Epithelial cell of esophagus (primary cell): ENCODE measurements around the gene CTDNEP1.

Source experiments
- DNase-seq: peaks from one replicate; pipeline ENCODE4 v3.0.0; 2010; ENCODE audit warnings: low read depth
- H3K4me3 ChIP-seq: 2 replicates; pipeline ENCODE4 v1.5.1; 2011; ENCODE audit warnings: mild to moderate bottlenecking, low read length, control low read depth
- TF ChIP-seq, protein P1 (sequence below): IDR thresholded peaks from 2 replicates; pipeline ENCODE4 v1.5.1; 2011; ENCODE audit warnings: low read depth, mild to moderate bottlenecking, low read length, control low read depth, inconsistent platforms; ENCODE audit not compliant: insufficient read depth; ENCODE audit errors: missing control alignments

The CTDNEP1 gene

DNA sequence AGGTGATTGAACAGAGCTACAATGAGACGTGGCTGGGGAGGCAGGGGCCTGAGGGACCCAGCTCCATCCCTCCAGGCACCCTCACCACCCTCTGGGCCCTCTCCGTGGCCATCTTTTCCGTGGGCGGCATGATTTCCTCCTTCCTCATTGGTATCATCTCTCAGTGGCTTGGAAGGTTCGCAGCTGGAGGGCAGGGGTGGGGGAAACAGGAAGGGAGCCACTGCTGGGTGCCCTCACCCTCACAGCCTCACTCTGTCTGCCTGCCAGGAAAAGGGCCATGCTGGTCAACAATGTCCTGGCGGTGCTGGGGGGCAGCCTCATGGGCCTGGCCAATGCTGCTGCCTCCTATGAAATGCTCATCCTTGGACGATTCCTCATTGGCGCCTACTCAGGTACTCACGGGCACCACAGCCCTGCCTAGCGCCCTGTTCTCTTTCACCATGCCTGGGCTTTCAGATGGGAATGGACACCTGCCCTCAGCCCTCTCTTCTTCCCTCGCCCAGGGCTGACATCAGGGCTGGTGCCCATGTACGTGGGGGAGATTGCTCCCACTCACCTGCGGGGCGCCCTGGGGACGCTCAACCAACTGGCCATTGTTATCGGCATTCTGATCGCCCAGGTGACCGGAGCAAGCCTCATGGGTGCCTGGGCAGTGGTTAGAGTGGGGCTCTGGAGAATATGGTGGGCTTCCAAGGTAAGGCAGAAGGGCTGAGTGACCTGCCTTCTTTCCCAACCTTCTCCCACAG lies 32.1 kb upstream of the CTDNEP1 start:
- no peak overlapping the region for H3K4me3 ChIP-seq
- DNase-seq = no peak
- TF ChIP-seq, protein P1, sequence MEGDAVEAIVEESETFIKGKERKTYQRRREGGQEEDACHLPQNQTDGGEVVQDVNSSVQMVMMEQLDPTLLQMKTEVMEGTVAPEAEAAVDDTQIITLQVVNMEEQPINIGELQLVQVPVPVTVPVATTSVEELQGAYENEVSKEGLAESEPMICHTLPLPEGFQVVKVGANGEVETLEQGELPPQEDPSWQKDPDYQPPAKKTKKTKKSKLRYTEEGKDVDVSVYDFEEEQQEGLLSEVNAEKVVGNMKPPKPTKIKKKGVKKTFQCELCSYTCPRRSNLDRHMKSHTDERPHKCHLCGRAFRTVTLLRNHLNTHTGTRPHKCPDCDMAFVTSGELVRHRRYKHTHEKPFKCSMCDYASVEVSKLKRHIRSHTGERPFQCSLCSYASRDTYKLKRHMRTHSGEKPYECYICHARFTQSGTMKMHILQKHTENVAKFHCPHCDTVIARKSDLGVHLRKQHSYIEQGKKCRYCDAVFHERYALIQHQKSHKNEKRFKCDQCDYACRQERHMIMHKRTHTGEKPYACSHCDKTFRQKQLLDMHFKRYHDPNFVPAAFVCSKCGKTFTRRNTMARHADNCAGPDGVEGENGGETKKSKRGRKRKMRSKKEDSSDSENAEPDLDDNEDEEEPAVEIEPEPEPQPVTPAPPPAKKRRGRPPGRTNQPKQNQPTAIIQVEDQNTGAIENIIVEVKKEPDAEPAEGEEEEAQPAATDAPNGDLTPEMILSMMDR = no peak

DNA sequence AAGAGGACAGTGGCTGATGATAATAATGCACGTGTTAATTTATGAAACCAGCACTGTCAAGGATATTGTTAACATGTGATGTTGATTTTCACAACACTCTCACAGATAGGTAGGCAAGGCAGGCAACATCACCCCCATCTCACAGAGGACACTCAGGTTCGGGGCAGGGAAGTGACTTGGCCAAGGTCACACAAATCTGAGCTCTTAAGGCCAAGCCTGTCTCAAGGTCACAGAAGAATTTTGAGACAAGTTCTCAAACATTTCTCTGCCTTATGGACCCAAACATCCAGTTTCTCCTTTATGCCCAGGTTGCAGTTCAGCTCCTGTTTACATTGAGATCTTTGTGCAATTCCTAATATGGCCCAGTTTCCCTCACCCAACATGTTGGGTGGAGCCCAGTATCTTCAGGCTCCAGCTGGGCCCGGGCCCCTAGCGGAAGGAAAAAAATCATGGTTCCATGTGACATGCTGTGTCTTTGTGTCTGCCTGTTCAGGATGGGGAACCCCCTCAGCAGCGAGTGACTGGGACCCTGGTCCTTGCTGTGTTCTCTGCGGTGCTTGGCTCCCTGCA lies 31.3 kb upstream of the CTDNEP1 start:
- H3K4me3 ChIP-seq = no peak overlapping the region
- TF ChIP-seq, protein P1 = peak; percentile 10
- DNase-seq = no peak

DNA sequence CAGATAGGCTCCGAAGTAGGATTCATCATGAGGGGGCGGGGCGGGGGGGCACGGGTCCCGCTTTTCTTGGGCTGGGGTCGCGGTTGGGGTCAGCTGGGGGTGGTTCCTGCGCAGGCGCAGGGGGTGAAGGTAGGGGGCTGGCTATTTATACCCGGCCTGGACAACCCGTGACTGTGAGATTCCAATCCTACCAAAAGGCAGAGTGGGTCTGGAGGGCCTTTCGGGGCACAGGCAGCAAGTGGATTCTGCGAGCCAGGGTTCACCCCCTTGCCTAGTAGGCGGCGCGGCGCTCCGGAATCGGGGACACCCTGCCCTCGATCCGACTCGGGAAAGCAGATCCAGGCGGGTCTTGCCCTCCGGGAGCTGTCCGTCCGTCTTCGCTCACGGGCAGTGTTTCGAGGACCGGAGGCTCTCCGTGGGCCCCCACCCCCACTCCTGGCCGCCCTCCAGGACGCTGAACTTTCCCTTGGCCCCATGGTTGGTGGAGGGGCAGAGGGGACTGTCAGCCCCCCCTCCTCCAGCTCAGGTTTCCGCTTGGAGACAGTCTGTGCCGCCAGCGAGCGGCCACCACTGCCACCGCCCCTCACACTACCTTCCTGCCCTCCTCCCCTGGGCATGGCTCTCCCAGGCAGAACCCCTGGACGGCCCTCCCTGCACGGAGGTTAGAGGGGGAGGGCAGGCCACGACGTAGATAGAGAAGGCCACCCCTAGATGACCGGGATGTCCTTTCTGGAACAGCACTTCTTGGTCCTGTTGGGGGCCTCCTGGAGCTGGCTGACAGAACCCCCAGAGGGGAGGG lies 30.6 kb upstream of the CTDNEP1 start:
- DNase-seq = no peak
- TF ChIP-seq, protein P1 = no peak
- H3K4me3 ChIP-seq = peak overlapping the region; percentile 41

DNA sequence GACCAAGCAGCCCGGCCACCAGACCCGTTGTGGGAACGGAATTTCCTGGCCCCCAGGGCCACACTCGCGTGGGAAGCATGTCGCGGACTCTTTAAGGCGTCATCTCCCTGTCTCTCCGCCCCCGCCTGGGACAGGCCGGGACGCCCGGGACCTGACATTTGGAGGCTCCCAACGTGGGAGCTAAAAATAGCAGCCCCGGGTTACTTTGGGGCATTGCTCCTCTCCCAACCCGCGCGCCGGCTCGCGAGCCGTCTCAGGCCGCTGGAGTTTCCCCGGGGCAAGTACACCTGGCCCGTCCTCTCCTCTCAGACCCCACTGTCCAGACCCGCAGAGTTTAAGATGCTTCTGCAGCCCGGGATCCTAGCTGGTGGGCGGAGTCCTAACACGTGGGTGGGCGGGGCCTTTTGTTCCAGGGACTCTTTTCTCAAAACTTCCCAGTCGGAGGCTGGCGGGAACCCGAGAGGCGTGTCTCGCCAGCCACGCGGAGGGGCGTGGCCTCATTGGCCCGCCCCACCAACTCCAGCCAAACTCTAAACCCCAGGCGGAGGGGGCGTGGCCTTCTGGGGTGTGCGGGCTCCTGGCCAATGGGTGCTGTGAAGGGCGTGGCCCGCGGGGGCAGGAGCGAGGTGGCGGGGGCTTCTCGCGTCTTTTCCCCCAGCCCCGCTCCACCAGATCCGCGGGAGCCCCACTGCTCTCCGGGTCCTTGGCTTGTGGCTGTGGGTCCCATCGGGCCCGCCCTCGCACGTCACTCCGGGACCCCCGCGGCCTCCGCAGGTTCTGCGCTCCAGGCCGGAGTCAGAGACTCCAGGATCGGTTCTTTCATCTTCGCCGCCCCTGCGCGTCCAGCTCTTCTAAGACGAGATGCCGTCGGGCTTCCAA lies 29.8 kb upstream of the CTDNEP1 start, which contains the start of gene SLC2A4:
Gene SLC2A4 (plus strand): TSS at position 645 of the 879 bp plus-strand sequence. CDS start 217 bp downstream, at position 862.
- peak; percentile 98 for DNase-seq
- TF ChIP-seq, protein P1 = no peak
- H3K4me3 ChIP-seq = peak within 1 kb of the TSS; percentile 48

DNA sequence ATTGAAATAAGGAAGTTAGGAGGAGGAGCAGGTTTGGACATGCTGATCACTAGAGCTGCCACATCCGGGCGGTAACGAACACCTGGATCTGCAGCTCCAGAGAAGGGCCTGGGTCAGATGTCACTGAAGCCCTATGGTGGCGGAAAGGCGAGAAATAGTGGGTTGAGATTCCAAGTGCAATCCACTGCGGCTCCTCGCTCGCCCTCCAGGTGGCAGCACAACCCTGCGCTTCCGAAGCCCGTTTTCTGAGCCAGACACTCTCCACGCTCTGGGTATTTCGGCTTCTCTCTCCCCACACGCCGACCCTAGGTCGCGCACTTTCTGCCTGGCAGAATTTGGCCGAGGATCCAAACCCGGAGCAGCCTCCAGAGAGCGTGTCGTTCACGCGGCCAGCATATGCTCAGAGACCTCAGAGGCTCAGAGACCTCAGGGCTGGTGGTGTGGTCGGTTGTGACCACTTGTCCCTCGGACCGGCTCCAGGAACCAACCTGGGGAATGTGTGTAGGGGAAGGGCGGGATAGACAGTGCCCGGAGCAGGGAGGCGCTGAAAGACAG lies 29.1 kb upstream of the CTDNEP1 start:
- peak; percentile 91 for DNase-seq
- H3K4me3 ChIP-seq = peak overlapping the region; percentile 48
- TF ChIP-seq, protein P1 = peak; percentile 92

DNA sequence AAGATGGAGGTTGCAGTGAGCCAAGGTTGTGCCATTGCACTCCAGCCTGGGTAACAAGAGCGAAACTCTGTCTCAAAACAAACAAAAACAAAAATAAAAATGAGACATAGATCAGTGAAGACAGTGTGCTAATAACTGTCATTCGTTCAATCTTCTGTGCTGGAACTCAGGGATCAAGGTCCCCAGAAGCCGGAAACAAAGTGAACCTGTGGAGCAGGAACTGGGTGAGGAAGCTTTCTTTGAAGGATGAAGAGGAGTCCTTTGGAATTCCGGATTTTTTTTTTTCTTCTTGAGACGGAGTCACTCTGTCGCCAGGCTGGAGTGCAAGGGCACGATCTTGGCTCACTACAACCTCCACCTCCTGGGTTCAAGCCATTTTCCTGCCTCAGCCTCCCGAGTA lies 27.9 kb upstream of the CTDNEP1 start:
- DNase-seq = no peak
- no peak overlapping the region for H3K4me3 ChIP-seq
- TF ChIP-seq, protein P1 = no peak
